GM12892 (cell line): ENCODE results near the gene LHX6.

Source experiments
- POLR2A ChIP-seq: IDR thresholded peaks from 2 replicates; pipeline ENCODE4 v1.6.1; 2011; ENCODE audit warnings: low read depth, low read length, control low read depth
- POLR2AphosphoS5 ChIP-seq: IDR thresholded peaks from 2 replicates; pipeline ENCODE4 v1.6.1; 2011; ENCODE audit warnings: low read depth, low read length, control low read depth
- TAF1 ChIP-seq: IDR thresholded peaks from 2 replicates; pipeline ENCODE4 v1.6.1; 2011; ENCODE audit warnings: low read depth, mild to moderate bottlenecking, control low read depth, low read length, borderline replicate concordance

- TF ChIP-seq POLR2A = no peak
- TF ChIP-seq POLR2AphosphoS5 = no peak
- TF ChIP-seq TAF1 = no peak
These were observed 22.6 kb upstream of the LHX6 start for GRCh38 chr9:122251351-122251750.
